GM23338 (cell line): Measurements from ENCODE around the gene SNX10. TPM values are rescaled to one million over a fixed set of nuclear protein-coding genes. Genes with fewer than 3 reads are reported as not detected.

Experiments used
- ATAC-seq: fragments of 200-7000 bp; cut with Tn5 transposase; 3 replicates; pipeline ENCODE4 v1.9.1; 2020
- DNase-seq: peaks from one replicate; pipeline ENCODE4 v3.0.0-alpha.2; 2015; ENCODE audit warnings: low spot score
- H2AFZ ChIP-seq: fragments of 200-600 bp; sonication (generic); 2 replicates; pipeline ENCODE4 v1.8.0; 2016; ENCODE audit warnings: antibody characterized with exemption, mild to moderate bottlenecking, moderate library complexity
- H3F3A ChIP-seq: fragments of 200-600 bp; sonication (generic); replicated peaks from 2 replicates; pipeline ENCODE4 v1.8.0; 2017; ENCODE audit warnings: antibody characterized with exemption, mixed run types, low read depth
- H3K27ac ChIP-seq: fragments of 200-600 bp; sonication (generic); 2 replicates; pipeline ENCODE4 v1.6.1; 2016; ENCODE audit warnings: low read depth
- H3K27me3 ChIP-seq: fragments of 200-600 bp; sonication (generic); 2 replicates; pipeline ENCODE4 v1.8.0; 2016; ENCODE audit warnings: mild to moderate bottlenecking, mixed run types, moderate library complexity; ENCODE audit not compliant: insufficient read depth
- H3K36me3 ChIP-seq: fragments of 200-600 bp; sonication (generic); 2 replicates; pipeline ENCODE4 v1.8.0; 2016; ENCODE audit warnings: mild to moderate bottlenecking; ENCODE audit not compliant: insufficient read depth
- H3K4me1 ChIP-seq: fragments of 200-600 bp; sonication (generic); 2 replicates; pipeline ENCODE4 v1.8.0; 2016; ENCODE audit warnings: mild to moderate bottlenecking, moderate library complexity; ENCODE audit not compliant: insufficient read depth
- H3K4me2 ChIP-seq: fragments of 200-600 bp; sonication (generic); 2 replicates; pipeline ENCODE4 v1.7.1; 2017; ENCODE audit warnings: mixed run types
- H3K4me3 ChIP-seq: fragments of 200-600 bp; sonication (generic); 2 replicates; pipeline ENCODE4 v1.6.1; 2016; ENCODE audit warnings: mixed run types
- H3K79me2 ChIP-seq: fragments of 200-600 bp; sonication (generic); replicated peaks from 2 replicates; pipeline ENCODE4 v1.8.0; 2017; ENCODE audit warnings: mild to moderate bottlenecking; ENCODE audit not compliant: insufficient read depth
- H3K9me2 ChIP-seq: fragments of 200-600 bp; sonication (generic); 2 replicates; pipeline ENCODE4 v1.8.0; 2017; ENCODE audit not compliant: insufficient read depth
- H4K20me1 ChIP-seq: fragments of 200-600 bp; sonication (generic); replicated peaks from 2 replicates; pipeline ENCODE4 v1.8.0; 2017; ENCODE audit warnings: mild to moderate bottlenecking; ENCODE audit not compliant: insufficient read depth
- H3K27ac Mint-ChIP-seq: 2 replicates; pipeline ENCODE4 v1.8.0; 2020; ENCODE audit warnings: inconsistent platforms, mild to moderate bottlenecking, moderate library complexity, mixed read lengths
- H3K27me3 Mint-ChIP-seq: 3 replicates; pipeline ENCODE4 v1.8.0; 2022; ENCODE audit warnings: low read depth, mild to moderate bottlenecking, moderate library complexity, mixed read lengths, inconsistent platforms; ENCODE audit not compliant: insufficient read depth, poor library complexity
- H3K36me3 Mint-ChIP-seq: 3 replicates; pipeline ENCODE4 v1.8.0; 2021; ENCODE audit warnings: low read depth, mild to moderate bottlenecking, inconsistent platforms, moderate library complexity, mixed read lengths
- H3K4me1 Mint-ChIP-seq: 3 replicates; pipeline ENCODE4 v1.8.0; 2020; ENCODE audit warnings: mild to moderate bottlenecking, inconsistent platforms, mixed read lengths
- H3K4me3 Mint-ChIP-seq: 3 replicates; pipeline ENCODE4 v1.8.0; 2021; ENCODE audit warnings: moderate library complexity, mild to moderate bottlenecking, inconsistent platforms, mixed read lengths
- H3K9me3 Mint-ChIP-seq: 3 replicates; pipeline ENCODE4 v1.8.0; 2020; ENCODE audit warnings: moderate library complexity, mild to moderate bottlenecking, inconsistent platforms, mixed read lengths
- CREB1 ChIP-seq: fragments of 250-450 bp; sonication (Bioruptor Pico); IDR thresholded peaks from 2 replicates; pipeline ENCODE4 v1.5.0; 2020; ENCODE audit warnings: low read depth, mild to moderate bottlenecking, moderate library complexity
- EZH2 ChIP-seq: fragments of 200-600 bp; sonication (generic); IDR thresholded peaks from one replicate; pipeline ENCODE4 v1.8.0; 2017; ENCODE audit warnings: antibody characterized with exemption, mild to moderate bottlenecking, low read depth; ENCODE audit not compliant: unreplicated experiment
- EZH2phosphoT487 ChIP-seq: fragments of 200-600 bp; sonication (generic); IDR thresholded peaks from one replicate; pipeline ENCODE4 v1.8.1; 2018; ENCODE audit warnings: antibody characterized with exemption; ENCODE audit not compliant: unreplicated experiment
- JUNB ChIP-seq: IDR thresholded peaks from one replicate; pipeline ENCODE4 v1.6.1; 2016; ENCODE audit warnings: antibody characterized with exemption; ENCODE audit not compliant: unreplicated experiment
- NANOG ChIP-seq: IDR thresholded peaks from 2 replicates; pipeline ENCODE4 v1.6.1; 2016; ENCODE audit warnings: antibody characterized with exemption, borderline replicate concordance
- POLR2AphosphoS5 ChIP-seq: IDR thresholded peaks from 2 replicates; pipeline ENCODE4 v1.6.1; 2016; ENCODE audit warnings: antibody characterized with exemption, low read depth
- STAT1 ChIP-seq: IDR thresholded peaks from one replicate; pipeline ENCODE4 v1.6.1; 2016; ENCODE audit warnings: antibody characterized with exemption; ENCODE audit not compliant: unreplicated experiment
- ZNF114 ChIP-seq: fragments of 250-450 bp; sonication (Bioruptor Pico); IDR thresholded peaks from 2 replicates; pipeline ENCODE4 v1.5.0; 2020; ENCODE audit warnings: mild to moderate bottlenecking, moderate library complexity
- ZNF331 ChIP-seq: fragments of 250-450 bp; sonication (Bioruptor Pico); IDR thresholded peaks from 2 replicates; pipeline ENCODE4 v1.5.0; 2020; ENCODE audit warnings: low read depth, mild to moderate bottlenecking, moderate library complexity
- polyA plus RNA-seq: library from polyadenylated mRNA; unstranded; fragments of >200 nt; fragmentation: Nextera tagmentation; extraction: Ambion mirVana; gene quantifications from 2 replicates; pipeline ENCODE4 v1.2.1, GENCODE V29; 2016
- total RNA-seq: library from RNA; depleted of rRNA; stranded (reverse); fragments of >200 nt; shearing (Covaris generic); gene quantifications from 2 replicates; pipeline ENCODE4 v1.2.3, GENCODE V29; 2014
- TF ChIP-seq, protein P1 (sequence below): IDR thresholded peaks from one replicate; pipeline ENCODE4 v1.6.1; 2018; ENCODE audit warnings: antibody characterized with exemption; ENCODE audit not compliant: unreplicated experiment
- TF ChIP-seq, protein P2 (sequence below): fragments of 250-450 bp; sonication (Bioruptor Pico); IDR thresholded peaks from 2 replicates; pipeline ENCODE4 v1.5.0; 2020; ENCODE audit warnings: mild to moderate bottlenecking, moderate library complexity
- TF ChIP-seq, protein P3 (sequence below): IDR thresholded peaks from 2 replicates; pipeline ENCODE4 v1.6.1; 2016; ENCODE audit warnings: antibody characterized with exemption
- TF ChIP-seq, protein P4 (sequence below), 2 experiments: fragments of 200-600 bp in 1 of 2; sonication (generic) in 1 of 2; conservative IDR thresholded peaks; 2 replicates each; pipeline versions ENCODE4 v1.5.1 to v1.6.1; 2016 to 2017; ENCODE audit warnings: antibody characterized with exemption in 2 of 2, low read depth in 2 of 2, mild to moderate bottlenecking in 2 of 2, moderate library complexity in 1 of 2

Gene SNX10
- total and polyA plus RNA-seq, 2 experiments from 2014 or later = 15.8 to 17.8 TPM

DNA sequence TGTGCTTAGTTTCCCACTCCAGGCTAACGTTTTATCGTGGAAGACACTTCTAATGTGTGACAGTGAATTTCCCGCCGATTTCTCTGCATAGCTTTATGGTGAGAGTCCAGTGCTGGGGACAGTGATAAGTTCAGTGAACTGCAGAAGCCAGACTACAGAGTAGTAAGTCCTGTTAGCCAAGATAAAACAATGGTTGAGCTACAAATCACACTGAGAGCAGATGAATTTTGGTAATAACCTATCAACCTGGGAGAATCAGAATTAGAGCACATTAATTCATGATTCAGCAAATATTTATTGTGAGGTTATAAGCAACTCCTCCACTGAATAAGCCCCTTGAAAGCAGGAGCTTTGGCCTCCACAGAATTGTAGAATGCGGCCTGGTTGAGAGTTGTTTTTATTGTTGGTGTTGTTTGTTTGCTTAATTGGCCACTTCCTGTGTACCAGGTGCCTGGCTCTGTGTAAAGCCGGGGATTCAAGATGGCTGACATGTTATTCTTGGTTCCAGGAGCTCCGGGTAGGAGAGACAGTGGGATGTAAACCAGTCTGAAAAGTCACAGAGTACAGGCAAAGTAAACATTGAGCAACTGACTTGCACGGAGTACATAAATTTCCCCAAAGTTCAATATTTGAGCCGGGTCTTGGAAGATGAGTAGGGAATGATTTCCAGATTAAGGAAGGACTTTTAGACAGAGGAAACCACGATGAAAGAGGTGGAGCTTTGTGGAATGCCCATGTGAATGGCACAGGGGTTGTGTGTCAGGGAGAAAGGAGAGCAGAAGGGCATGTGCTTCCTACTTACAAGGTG lies 112.7 kb downstream of the SNX10 start:
- Mint-ChIP-seq H3K9me3 (no peaks in the 10 kb centered on the region), H3K27ac (no peak overlapping the region), H3K4me3 (no peak overlapping the region), H3K27me3 (peaks cover 3% of the 10 kb centered on the region), H3K36me3 (no peaks in the 10 kb centered on the region; the same call in 2 of the 3 replicates), H3K4me1 (peaks cover 11% of the 10 kb centered on the region)
- Histone ChIP-seq H4K20me1 (no peaks in the 10 kb centered on the region), H3K4me3 (no peak overlapping the region), H3K27ac (no peak overlapping the region), H3K4me2 (no peak overlapping the region), H3K36me3 (no peaks in the 10 kb centered on the region), H3K4me1 (peaks cover 5% of the 10 kb centered on the region), H3K79me2 (no peaks in the 10 kb centered on the region), H3F3A (no peaks in the 10 kb centered on the region; the same call in 1 of the 2 replicates), H3K9me2 (peaks cover 6% of the 10 kb centered on the region; the same call in 1 of the 2 replicates), H3K27me3 (no peaks in the 10 kb centered on the region), H2AFZ (peak overlapping the region; percentile 45; the same call in 1 of the 2 replicates)
- DNase-seq = no peak
- ATAC-seq = no peak
- TF ChIP-seq POLR2AphosphoS5 (no peak), NANOG (no peak), JUNB (no peak), STAT1 (no peak), EZH2phosphoT487 (no peak), ZNF114 (no peak), EZH2 (no peak), CREB1 (CRISPR knock-in tag) (no peak), ZNF331 (CRISPR knock-in tag) (no peak)
- TF ChIP-seq, protein P1, sequence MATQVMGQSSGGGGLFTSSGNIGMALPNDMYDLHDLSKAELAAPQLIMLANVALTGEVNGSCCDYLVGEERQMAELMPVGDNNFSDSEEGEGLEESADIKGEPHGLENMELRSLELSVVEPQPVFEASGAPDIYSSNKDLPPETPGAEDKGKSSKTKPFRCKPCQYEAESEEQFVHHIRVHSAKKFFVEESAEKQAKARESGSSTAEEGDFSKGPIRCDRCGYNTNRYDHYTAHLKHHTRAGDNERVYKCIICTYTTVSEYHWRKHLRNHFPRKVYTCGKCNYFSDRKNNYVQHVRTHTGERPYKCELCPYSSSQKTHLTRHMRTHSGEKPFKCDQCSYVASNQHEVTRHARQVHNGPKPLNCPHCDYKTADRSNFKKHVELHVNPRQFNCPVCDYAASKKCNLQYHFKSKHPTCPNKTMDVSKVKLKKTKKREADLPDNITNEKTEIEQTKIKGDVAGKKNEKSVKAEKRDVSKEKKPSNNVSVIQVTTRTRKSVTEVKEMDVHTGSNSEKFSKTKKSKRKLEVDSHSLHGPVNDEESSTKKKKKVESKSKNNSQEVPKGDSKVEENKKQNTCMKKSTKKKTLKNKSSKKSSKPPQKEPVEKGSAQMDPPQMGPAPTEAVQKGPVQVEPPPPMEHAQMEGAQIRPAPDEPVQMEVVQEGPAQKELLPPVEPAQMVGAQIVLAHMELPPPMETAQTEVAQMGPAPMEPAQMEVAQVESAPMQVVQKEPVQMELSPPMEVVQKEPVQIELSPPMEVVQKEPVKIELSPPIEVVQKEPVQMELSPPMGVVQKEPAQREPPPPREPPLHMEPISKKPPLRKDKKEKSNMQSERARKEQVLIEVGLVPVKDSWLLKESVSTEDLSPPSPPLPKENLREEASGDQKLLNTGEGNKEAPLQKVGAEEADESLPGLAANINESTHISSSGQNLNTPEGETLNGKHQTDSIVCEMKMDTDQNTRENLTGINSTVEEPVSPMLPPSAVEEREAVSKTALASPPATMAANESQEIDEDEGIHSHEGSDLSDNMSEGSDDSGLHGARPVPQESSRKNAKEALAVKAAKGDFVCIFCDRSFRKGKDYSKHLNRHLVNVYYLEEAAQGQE = no peak
- TF ChIP-seq, protein P2, sequence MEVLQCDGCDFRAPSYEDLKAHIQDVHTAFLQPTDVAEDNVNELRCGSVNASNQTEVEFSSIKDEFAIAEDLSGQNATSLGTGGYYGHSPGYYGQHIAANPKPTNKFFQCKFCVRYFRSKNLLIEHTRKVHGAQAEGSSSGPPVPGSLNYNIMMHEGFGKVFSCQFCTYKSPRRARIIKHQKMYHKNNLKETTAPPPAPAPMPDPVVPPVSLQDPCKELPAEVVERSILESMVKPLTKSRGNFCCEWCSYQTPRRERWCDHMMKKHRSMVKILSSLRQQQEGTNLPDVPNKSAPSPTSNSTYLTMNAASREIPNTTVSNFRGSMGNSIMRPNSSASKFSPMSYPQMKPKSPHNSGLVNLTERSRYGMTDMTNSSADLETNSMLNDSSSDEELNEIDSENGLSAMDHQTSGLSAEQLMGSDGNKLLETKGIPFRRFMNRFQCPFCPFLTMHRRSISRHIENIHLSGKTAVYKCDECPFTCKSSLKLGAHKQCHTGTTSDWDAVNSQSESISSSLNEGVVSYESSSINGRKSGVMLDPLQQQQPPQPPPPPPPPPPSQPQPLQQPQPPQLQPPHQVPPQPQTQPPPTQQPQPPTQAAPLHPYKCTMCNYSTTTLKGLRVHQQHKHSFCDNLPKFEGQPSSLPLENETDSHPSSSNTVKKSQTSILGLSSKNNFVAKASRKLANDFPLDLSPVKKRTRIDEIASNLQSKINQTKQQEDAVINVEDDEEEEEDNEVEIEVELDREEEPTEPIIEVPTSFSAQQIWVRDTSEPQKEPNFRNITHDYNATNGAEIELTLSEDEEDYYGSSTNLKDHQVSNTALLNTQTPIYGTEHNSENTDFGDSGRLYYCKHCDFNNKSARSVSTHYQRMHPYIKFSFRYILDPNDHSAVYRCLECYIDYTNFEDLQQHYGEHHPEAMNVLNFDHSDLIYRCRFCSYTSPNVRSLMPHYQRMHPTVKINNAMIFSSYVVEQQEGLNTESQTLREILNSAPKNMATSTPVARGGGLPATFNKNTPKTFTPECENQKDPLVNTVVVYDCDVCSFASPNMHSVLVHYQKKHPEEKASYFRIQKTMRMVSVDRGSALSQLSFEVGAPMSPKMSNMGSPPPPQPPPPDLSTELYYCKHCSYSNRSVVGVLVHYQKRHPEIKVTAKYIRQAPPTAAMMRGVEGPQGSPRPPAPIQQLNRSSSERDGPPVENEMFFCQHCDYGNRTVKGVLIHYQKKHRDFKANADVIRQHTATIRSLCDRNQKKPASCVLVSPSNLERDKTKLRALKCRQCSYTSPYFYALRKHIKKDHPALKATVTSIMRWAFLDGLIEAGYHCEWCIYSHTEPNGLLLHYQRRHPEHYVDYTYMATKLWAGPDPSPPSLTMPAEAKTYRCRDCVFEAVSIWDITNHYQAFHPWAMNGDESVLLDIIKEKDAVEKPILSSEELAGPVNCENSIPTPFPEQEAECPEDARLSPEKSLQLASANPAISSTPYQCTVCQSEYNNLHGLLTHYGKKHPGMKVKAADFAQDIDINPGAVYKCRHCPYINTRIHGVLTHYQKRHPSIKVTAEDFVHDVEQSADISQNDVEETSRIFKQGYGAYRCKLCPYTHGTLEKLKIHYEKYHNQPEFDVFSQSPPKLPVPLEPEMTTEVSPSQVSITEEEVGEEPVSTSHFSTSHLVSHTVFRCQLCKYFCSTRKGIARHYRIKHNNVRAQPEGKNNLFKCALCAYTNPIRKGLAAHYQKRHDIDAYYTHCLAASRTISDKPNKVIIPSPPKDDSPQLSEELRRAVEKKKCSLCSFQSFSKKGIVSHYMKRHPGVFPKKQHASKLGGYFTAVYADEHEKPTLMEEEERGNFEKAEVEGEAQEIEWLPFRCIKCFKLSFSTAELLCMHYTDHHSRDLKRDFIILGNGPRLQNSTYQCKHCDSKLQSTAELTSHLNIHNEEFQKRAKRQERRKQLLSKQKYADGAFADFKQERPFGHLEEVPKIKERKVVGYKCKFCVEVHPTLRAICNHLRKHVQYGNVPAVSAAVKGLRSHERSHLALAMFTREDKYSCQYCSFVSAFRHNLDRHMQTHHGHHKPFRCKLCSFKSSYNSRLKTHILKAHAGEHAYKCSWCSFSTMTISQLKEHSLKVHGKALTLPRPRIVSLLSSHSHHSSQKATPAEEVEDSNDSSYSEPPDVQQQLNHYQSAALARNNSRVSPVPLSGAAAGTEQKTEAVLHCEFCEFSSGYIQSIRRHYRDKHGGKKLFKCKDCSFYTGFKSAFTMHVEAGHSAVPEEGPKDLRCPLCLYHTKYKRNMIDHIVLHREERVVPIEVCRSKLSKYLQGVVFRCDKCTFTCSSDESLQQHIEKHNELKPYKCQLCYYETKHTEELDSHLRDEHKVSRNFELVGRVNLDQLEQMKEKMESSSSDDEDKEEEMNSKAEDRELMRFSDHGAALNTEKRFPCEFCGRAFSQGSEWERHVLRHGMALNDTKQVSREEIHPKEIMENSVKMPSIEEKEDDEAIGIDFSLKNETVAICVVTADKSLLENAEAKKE (CRISPR knock-in tag) = no peak
- TF ChIP-seq, protein P3, sequence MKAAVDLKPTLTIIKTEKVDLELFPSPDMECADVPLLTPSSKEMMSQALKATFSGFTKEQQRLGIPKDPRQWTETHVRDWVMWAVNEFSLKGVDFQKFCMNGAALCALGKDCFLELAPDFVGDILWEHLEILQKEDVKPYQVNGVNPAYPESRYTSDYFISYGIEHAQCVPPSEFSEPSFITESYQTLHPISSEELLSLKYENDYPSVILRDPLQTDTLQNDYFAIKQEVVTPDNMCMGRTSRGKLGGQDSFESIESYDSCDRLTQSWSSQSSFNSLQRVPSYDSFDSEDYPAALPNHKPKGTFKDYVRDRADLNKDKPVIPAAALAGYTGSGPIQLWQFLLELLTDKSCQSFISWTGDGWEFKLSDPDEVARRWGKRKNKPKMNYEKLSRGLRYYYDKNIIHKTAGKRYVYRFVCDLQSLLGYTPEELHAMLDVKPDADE = no peak
- TF ChIP-seq, protein P4, sequence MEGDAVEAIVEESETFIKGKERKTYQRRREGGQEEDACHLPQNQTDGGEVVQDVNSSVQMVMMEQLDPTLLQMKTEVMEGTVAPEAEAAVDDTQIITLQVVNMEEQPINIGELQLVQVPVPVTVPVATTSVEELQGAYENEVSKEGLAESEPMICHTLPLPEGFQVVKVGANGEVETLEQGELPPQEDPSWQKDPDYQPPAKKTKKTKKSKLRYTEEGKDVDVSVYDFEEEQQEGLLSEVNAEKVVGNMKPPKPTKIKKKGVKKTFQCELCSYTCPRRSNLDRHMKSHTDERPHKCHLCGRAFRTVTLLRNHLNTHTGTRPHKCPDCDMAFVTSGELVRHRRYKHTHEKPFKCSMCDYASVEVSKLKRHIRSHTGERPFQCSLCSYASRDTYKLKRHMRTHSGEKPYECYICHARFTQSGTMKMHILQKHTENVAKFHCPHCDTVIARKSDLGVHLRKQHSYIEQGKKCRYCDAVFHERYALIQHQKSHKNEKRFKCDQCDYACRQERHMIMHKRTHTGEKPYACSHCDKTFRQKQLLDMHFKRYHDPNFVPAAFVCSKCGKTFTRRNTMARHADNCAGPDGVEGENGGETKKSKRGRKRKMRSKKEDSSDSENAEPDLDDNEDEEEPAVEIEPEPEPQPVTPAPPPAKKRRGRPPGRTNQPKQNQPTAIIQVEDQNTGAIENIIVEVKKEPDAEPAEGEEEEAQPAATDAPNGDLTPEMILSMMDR (conservative IDR thresholded peaks at IDR 0.05; ENCODE audit: low read depth in 2 of 2) = no peak
